Neural cell (in vitro differentiated cells): ENCODE results near the gene SLC16A12. TPM values are rescaled to one million over a fixed set of nuclear protein-coding genes. Genes with fewer than 3 reads are reported as not detected.

ENCODE experiments used
- H2AFZ ChIP-seq: fragments of 200-600, 300-800 bp; sonication (generic), shearing (Covaris generic); 2 replicates; pipeline ENCODE4 v1.6.0; 2014; ENCODE audit warnings: low read depth, mild to moderate bottlenecking, antibody characterized with exemption, low read length, moderate library complexity
- H3F3A ChIP-seq: fragments of 200-600 bp; shearing (Covaris generic); 2 replicates; pipeline ENCODE4 v1.6.1; 2016; ENCODE audit warnings: mild to moderate bottlenecking, moderate library complexity, mixed read lengths, antibody characterized with exemption, low read length; ENCODE audit not compliant: insufficient read depth, poor library complexity, severe bottlenecking
- H3K27ac ChIP-seq: fragments of 200-600, 300-800 bp; sonication (generic), shearing (Covaris generic); 2 replicates; pipeline ENCODE4 v1.5.1; 2014; ENCODE audit warnings: mild to moderate bottlenecking, low read length, moderate library complexity
- H3K27me3 ChIP-seq: fragments of 300-800, 200-600 bp; sonication (generic), shearing (Covaris generic); 2 replicates; pipeline ENCODE4 v1.6.0; 2014; ENCODE audit warnings: mild to moderate bottlenecking, low read depth, low read length, moderate library complexity; ENCODE audit not compliant: insufficient read depth
- H3K36me3 ChIP-seq: fragments of 300-800, 200-600 bp; sonication (generic), shearing (Covaris generic); 2 replicates; pipeline ENCODE4 v1.5.1; 2014; ENCODE audit warnings: mild to moderate bottlenecking, antibody characterized with exemption, low read length, moderate library complexity; ENCODE audit not compliant: insufficient read depth
- H3K4me2 ChIP-seq: fragments of 300-800, 200-600 bp; sonication (generic), shearing (Covaris generic); 2 replicates; pipeline ENCODE4 v1.6.0; 2014; ENCODE audit warnings: mild to moderate bottlenecking, low read length
- H3K4me3 ChIP-seq: fragments of 300-800, 200-600 bp; sonication (generic), shearing (Covaris generic); 2 replicates; pipeline ENCODE4 v1.5.1; 2014; ENCODE audit warnings: mild to moderate bottlenecking, low read length, moderate library complexity
- H3K79me2 ChIP-seq: fragments of 200-600 bp; shearing (Covaris generic); replicated peaks from 2 replicates; pipeline ENCODE4 v1.6.0; 2014; ENCODE audit warnings: mild to moderate bottlenecking, low read length, moderate library complexity; ENCODE audit not compliant: insufficient read depth
- H3K9ac ChIP-seq: fragments of 300-800, 200-600 bp; sonication (generic), shearing (Covaris generic); 2 replicates; pipeline ENCODE4 v1.6.1; 2016; ENCODE audit warnings: mild to moderate bottlenecking, low read length, mixed read lengths
- H3K9me2 ChIP-seq: fragments of 200-600 bp; shearing (Covaris generic); 2 replicates; pipeline ENCODE4 v1.6.1; 2016; ENCODE audit warnings: mild to moderate bottlenecking, low read length, mixed read lengths; ENCODE audit not compliant: insufficient read depth
- H3K9me3 ChIP-seq: fragments of 200-600, 300-800 bp; sonication (generic), shearing (Covaris generic); 2 replicates; pipeline ENCODE4 v1.6.1; 2016; ENCODE audit warnings: mild to moderate bottlenecking, mixed run types, low read length, moderate library complexity, mixed read lengths
- H4K20me1 ChIP-seq: fragments of 200-600 bp; shearing (Covaris generic); 2 replicates; pipeline ENCODE4 v1.6.1; 2016; ENCODE audit warnings: mild to moderate bottlenecking, mixed run types; ENCODE audit not compliant: insufficient read depth
- CTCF ChIP-seq: fragments of 450-650 bp; IDR thresholded peaks from 2 replicates; pipeline ENCODE4 v1.5.1; 2014; ENCODE audit warnings: antibody characterized with exemption, mild to moderate bottlenecking, moderate library complexity; ENCODE audit not compliant: poor library complexity, severe bottlenecking
- EP300 ChIP-seq: fragments of 450-650 bp; conservative IDR thresholded peaks from 2 replicates; pipeline ENCODE4 v1.6.1; 2014; ENCODE audit warnings: antibody characterized with exemption, mild to moderate bottlenecking, moderate library complexity; ENCODE audit not compliant: poor library complexity, severe bottlenecking
- EZH2 ChIP-seq: fragments of 200-600, 300-800 bp; shearing (Covaris generic), sonication (generic); IDR thresholded peaks from 2 replicates; pipeline ENCODE4 v1.6.1; 2014; ENCODE audit warnings: antibody characterized with exemption, low read length, borderline replicate concordance, mild to moderate bottlenecking; ENCODE audit not compliant: insufficient read depth, poor library complexity, severe bottlenecking
- MXI1 ChIP-seq: fragments of 450-650 bp; conservative IDR thresholded peaks from 2 replicates; pipeline ENCODE4 v1.6.1; 2014; ENCODE audit warnings: antibody characterized with exemption, mild to moderate bottlenecking; ENCODE audit not compliant: poor library complexity, severe bottlenecking
- POLR2AphosphoS5 ChIP-seq: IDR thresholded peaks from 2 replicates; pipeline ENCODE4 v1.6.1; 2012
- RAD21 ChIP-seq: fragments of 450-650 bp; conservative IDR thresholded peaks from 2 replicates; pipeline ENCODE4 v1.6.1; 2014; ENCODE audit warnings: antibody characterized with exemption, mild to moderate bottlenecking, moderate library complexity
- REST ChIP-seq: IDR thresholded peaks from 2 replicates; pipeline ENCODE4 v1.6.1; 2012; ENCODE audit warnings: borderline replicate concordance
- SMC3 ChIP-seq: fragments of 450-650 bp; conservative IDR thresholded peaks from 2 replicates; pipeline ENCODE4 v1.6.1; 2014; ENCODE audit warnings: antibody characterized with exemption, mild to moderate bottlenecking, moderate library complexity; ENCODE audit not compliant: poor library complexity
- TAF1 ChIP-seq: IDR thresholded peaks from 2 replicates; pipeline ENCODE4 v1.6.1; 2012; ENCODE audit warnings: low read depth
- polyA plus RNA-seq: library from polyadenylated mRNA; depleted of rRNA; stranded (reverse); fragments of >200 nt; gene quantifications from 2 replicates; pipeline ENCODE4 v1.2.3, GENCODE V29; 2014

The SLC16A12 gene
- polyA plus RNA-seq, 1 donor from 2014 or later = 0.04 TPM

GRCh38 chr10:89566992-89567391 is 31.6 kb upstream of the SLC16A12 start:
- Histone ChIP-seq H3K4me2 (no peak overlapping the region), H3F3A (no peaks in the 10 kb centered on the region), H2AFZ (no peak overlapping the region), H3K79me2 (no peaks in the 10 kb centered on the region), H3K9ac (no peak overlapping the region), H3K9me2 (no peaks in the 10 kb centered on the region), H4K20me1 (no peaks in the 10 kb centered on the region), H3K9me3 (no peaks in the 10 kb centered on the region), H3K36me3 (no peaks in the 10 kb centered on the region), H3K27ac (no peak overlapping the region), H3K27me3 (no peaks in the 10 kb centered on the region), H3K4me3 (no peak overlapping the region)
- no peak for TF ChIP-seq REST
- TF ChIP-seq POLR2AphosphoS5 = no peak
- TF ChIP-seq TAF1 = no peak
- TF ChIP-seq EP300 = no peak
- no peak for TF ChIP-seq MXI1
- TF ChIP-seq CTCF = no peak
- no peak for TF ChIP-seq SMC3
- no peak for TF ChIP-seq EZH2
- no peak for TF ChIP-seq RAD21

- Histone ChIP-seq H3K27me3 (no peaks in the 10 kb centered on the region), H3K4me3 (no peak overlapping the region), H3K27ac (no peak overlapping the region), H2AFZ (no peak overlapping the region), H3K36me3 (no peaks in the 10 kb centered on the region), H4K20me1 (no peaks in the 10 kb centered on the region), H3F3A (no peaks in the 10 kb centered on the region), H3K4me2 (no peak overlapping the region), H3K9me2 (no peaks in the 10 kb centered on the region), H3K9ac (no peak overlapping the region), H3K79me2 (no peaks in the 10 kb centered on the region), H3K9me3 (no peaks in the 10 kb centered on the region)
- no peak for TF ChIP-seq MXI1
- no peak for TF ChIP-seq TAF1
- TF ChIP-seq REST = no peak
- TF ChIP-seq EZH2 = no peak
- TF ChIP-seq SMC3 = no peak
- TF ChIP-seq EP300 = no peak
- TF ChIP-seq CTCF = no peak
- no peak for TF ChIP-seq RAD21
- TF ChIP-seq POLR2AphosphoS5 = no peak
Observed at GRCh38 chr10:89566095-89566950, 30.9 kb upstream of the SLC16A12 start.
